ENCODE results near the gene HMCES.

DNA sequence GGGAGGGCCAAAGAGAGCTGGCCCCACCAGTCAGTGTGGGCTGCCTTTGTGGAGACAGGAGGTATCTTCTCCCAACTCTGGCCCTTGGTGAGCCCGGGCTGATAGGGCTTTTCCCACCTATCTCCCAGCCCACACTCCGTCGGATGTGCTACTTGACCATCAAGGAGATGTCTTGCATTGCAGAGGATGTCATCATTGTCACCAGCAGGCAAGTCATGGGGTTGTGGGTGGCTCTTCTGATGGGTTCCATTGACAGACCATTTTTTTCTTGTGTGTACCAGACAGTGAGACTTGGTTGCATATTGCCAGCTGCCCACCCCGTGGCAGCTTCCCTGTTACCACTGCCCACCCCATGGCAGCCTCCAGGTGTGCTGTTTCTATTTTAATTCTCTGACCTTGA is 25.9 kb upstream of the HMCES start:
- TF ChIP-seq EZH2phosphoT487 (IDR thresholded peaks at IDR 0.05; ENCODE audit: low read depth): no peak
- TF ChIP-seq, protein P1, sequence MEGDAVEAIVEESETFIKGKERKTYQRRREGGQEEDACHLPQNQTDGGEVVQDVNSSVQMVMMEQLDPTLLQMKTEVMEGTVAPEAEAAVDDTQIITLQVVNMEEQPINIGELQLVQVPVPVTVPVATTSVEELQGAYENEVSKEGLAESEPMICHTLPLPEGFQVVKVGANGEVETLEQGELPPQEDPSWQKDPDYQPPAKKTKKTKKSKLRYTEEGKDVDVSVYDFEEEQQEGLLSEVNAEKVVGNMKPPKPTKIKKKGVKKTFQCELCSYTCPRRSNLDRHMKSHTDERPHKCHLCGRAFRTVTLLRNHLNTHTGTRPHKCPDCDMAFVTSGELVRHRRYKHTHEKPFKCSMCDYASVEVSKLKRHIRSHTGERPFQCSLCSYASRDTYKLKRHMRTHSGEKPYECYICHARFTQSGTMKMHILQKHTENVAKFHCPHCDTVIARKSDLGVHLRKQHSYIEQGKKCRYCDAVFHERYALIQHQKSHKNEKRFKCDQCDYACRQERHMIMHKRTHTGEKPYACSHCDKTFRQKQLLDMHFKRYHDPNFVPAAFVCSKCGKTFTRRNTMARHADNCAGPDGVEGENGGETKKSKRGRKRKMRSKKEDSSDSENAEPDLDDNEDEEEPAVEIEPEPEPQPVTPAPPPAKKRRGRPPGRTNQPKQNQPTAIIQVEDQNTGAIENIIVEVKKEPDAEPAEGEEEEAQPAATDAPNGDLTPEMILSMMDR (IDR thresholded peaks at IDR 0.05; ENCODE audit: low read depth, low read length): no peak
